Measurements from ENCODE around the gene GARIN5A. TPM values are rescaled to one million over a fixed set of nuclear protein-coding genes. Genes with fewer than 3 reads are reported as not detected.

Gene GARIN5A
- polyA plus RNA-seq, 1 donor = 5.5 TPM

GRCh38 chr19:50417111-50418081 is 59.3 kb downstream of the GARIN5A start:
- DNase-seq = no peak

Other genes starting within 250 kb of the GARIN5A start
- gene KCNC3, start 147.5 kb downstream of the GARIN5A start, polyA plus RNA-seq (ENCODE audit: insufficient read length) = 55.2 TPM
- gene NAPSA, start 111.2 kb downstream of the GARIN5A start, polyA plus RNA-seq (ENCODE audit: insufficient read length) = 9.6 TPM
- 32.1 TPM for gene NR1H2, start 100.4 kb downstream of the GARIN5A start, polyA plus RNA-seq (ENCODE audit: insufficient read length)
- gene POLD1, start 92.5 kb downstream of the GARIN5A start, polyA plus RNA-seq (ENCODE audit: insufficient read length) = 28.0 TPM
- 1.00 TPM for gene SPIB, start 57.9 kb downstream of the GARIN5A start, polyA plus RNA-seq (ENCODE audit: insufficient read length)
- gene MYBPC2, start 44.0 kb downstream of the GARIN5A start, polyA plus RNA-seq (ENCODE audit: insufficient read length) = 1.5 TPM
- gene EMC10, start 341 bp downstream of the GARIN5A start, polyA plus RNA-seq (ENCODE audit: insufficient read length) = 86.1 TPM
- 9.0 TPM for gene JOSD2, start 34.3 kb upstream of the GARIN5A start, polyA plus RNA-seq (ENCODE audit: insufficient read length)
- gene ASPDH, start 37.1 kb upstream of the GARIN5A start, polyA plus RNA-seq (ENCODE audit: insufficient read length) = 8.6 TPM
- 14.2 TPM for gene LRRC4B, start 91.6 kb upstream of the GARIN5A start, polyA plus RNA-seq (ENCODE audit: insufficient read length)
- gene SYT3, start 163.0 kb upstream of the GARIN5A start, polyA plus RNA-seq (ENCODE audit: insufficient read length) = 1.2 TPM
- 1.00 TPM for gene C19orf81, start 172.6 kb upstream of the GARIN5A start, polyA plus RNA-seq (ENCODE audit: insufficient read length)
- gene SHANK1, start 243.0 kb upstream of the GARIN5A start, polyA plus RNA-seq (ENCODE audit: insufficient read length) = 4.8 TPM
- gene CLEC11A, start 246.5 kb upstream of the GARIN5A start, polyA plus RNA-seq (ENCODE audit: insufficient read length) = 22.3 TPM